GM20431 (cell line): Measurements from ENCODE around the gene DNAH17.

Experiments used
- in situ Hi-C: fragments of 300-500 bp; cut with MseI, MboI; formaldehyde crosslinking; loops from one replicate; pipeline ENCODE4 v1.15.0; 2020; ENCODE audit warnings: low sequenced_read_pairs; ENCODE audit not compliant: unreplicated experiment

DNAH17 gene

GRCh38 chr17:78406396-78406795, 170.8 kb downstream of the DNAH17 start:
- in situ Hi-C loops: no loop called here

DNA sequence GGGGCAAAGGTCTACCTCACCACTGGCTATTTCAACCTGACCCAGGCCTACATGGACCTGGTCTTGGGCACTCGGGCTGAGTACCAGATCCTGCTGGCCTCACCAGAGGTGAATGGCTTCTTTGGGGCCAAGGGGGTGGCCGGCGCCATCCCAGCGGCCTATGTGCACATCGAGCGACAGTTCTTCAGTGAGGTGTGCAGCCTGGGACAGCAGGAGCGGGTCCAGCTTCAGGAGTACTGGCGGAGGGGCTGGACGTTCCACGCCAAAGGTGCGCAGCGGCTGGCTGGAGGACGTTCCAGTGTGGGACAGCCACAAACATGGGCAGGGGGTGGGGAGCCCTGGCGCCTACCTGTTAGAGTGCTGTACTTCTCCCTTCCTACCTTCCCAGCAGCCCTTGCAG, 173.4 kb downstream of the DNAH17 start:
- in situ Hi-C loops: no loop called here

DNA sequence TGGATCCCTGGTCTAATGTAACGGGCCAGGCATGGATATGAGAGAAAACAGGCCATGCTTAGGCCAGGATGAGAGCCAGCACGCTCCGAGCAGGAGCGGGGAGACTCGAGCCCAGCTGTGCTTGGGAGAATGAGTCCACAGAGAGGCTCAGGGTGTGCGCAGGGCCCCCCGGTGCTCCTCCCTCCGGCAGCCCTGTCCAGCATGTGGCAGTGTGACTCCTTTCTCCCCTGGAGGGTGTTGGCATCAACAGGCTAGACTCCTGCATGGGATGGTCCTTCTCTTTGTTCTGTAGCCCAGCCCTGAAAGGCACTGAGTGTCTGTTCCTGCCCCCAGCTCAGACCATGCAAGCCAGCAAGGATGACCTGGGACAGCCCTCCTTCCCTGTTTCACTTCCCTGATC, 175.3 kb downstream of the DNAH17 start:
- in situ Hi-C loops: no loop called here

GRCh38 chr17:78401246-78401645, 175.9 kb downstream of the DNAH17 start:
- in situ Hi-C loops: no loop called here

- in situ Hi-C loops: no loop called here
Observed at GRCh38 chr17:78400581-78401240, 176.5 kb downstream of the DNAH17 start.

DNA sequence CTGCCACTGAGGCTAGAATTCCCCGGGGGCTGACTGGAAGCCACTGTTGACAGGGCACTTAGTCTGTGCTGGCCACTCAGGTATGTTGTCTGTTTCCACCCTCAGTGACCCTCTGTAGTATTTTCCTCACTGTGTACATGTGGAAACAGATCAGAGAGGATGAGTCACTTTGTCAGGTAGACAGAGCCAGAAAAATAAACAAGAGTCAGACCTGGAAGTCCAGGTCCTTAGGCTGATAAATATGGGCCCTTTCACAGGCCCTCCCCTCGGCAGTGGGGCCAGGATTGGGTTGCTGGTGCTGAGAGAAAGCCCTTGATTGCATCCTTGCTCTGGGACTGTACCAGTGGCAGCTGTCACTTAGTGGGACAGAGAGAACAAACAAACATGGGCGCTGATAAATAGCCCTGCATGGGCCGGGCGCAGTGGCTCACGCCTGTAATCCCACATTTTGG, 177.5 kb downstream of the DNAH17 start:
- in situ Hi-C loops: no loop called here

GRCh38 chr17:78399028-78399692, 178.0 kb downstream of the DNAH17 start:
- in situ Hi-C loops: no loop called here

DNA sequence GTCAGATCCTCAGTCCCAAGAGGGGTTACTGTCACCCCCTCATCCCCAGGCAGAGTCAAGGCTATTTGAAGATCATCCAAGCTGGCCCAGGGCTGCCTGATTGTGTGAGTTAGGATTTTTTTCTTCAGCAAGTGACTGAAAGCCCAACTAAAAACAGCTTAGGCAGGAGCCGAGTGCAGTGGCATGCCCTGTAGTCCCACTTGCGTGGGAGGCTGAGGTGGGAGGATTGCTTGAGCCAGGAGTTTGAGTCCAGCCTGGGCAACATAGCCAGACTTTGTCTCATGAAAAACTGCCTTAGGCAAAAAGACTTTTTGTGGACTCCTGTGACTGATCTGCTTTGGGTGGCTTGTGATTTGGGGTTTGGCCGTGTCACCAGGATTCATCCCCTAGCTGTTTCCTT, 178.8 kb downstream of the DNAH17 start:
- in situ Hi-C loops: no loop called here

GRCh38 chr17:78397681-78398101, 179.5 kb downstream of the DNAH17 start:
- in situ Hi-C loops: no loop called here

GRCh38 chr17:78396441-78397337, 180.5 kb downstream of the DNAH17 start:
- in situ Hi-C loops: no loop called here

DNA sequence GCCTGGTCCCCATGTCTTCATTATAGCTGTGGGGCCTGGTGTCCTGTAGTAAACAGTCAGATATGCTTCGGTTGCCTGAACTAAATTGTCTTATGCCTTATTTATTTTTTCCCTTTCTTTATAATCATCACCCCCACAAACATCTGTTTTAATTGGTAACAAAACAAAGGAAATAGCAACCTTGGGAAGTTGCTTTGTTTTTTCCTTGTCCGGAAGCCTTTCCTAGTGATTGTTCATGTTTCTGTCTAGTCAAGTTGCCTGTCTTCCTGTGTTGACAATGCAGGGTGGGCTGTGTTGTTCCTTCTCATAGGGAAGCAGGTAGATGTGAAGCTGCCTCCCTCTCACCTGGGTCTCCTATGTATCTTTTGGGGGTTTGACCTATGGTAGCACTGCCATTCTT, 182.0 kb downstream of the DNAH17 start:
- in situ Hi-C loops: no loop called here

DNA sequence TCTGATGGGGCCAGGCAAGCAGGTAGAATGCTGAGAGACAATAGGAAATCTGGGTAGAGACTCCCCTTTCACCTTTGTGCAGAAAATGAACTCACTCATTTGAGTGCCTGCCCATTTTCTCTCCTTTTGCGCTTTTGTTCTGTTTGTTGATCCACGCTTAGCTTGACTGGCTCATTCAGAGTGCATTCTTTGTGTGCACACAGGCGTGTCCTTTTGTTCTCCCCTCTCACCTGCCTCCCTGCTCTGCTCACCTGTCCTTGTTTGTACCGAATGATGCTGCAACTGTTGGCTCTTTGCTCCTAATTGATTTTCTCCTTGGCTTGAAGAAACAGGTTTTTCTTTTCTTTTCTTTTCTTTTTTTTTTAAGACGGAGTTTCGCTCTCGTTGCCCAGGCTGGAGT, 183.0 kb downstream of the DNAH17 start:
- in situ Hi-C loops: no loop called here

- in situ Hi-C loops: no loop called here
Observed at GRCh38 chr17:78393575-78393974, 183.6 kb downstream of the DNAH17 start.

DNA sequence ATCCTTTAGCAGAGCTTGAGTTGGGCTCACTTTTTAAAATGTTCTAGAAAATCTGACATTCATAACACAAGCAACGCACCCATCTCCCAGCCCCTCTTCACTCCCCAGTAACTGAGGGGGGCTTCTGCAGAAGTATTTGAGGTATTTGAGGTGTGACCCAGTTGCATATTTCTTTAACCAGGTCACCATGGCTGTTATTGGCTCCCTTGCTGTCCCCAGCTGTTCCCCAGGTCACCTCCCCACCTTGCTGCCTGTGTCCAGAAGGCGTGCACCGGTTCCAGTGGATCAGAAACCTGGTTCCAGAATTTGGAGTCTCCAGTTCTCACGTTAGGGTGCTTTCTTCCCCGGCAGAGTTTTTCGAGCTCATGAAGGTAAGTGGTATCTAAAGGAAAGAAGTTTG, 184.9 kb downstream of the DNAH17 start:
- in situ Hi-C loops: no loop called here

DNA sequence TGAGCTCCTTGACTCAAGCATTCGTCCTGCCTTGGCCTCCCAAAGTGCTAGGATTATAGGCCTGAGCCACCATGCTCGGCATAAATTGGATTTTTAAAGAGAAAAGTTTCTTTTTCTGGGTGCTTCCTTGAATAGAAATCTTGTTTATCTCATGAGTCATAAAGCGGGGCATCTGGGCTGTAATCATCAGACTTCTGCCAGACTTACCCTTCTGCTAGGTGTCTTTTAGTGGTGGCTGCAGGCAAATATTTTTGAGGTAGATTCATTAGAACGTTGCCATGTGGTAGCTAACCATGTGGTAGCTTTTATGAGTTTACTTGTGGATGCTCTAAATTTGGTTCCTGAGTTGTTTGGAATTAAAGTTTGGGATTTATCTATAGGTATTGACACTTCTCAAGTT, 185.4 kb downstream of the DNAH17 start:
- in situ Hi-C loops: no loop called here

DNA sequence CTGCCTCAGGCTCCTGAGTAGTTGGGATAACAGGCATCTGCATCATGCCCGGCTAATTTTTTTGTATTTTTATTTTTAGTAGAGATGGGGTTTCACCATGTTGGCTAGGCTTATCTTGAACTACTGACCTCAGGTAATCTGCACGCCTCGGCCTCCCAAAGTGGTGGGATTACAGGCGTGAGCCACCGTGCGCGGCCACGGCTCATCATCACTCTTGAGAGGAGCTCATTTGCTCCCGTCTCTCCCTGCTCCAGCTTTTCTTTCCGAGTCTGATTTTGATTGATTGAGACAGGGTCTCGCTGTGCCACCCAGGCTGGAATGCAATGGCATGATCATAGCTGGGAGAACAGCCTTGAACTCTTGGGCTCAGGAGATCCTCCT, 186.2 kb downstream of the DNAH17 start:
- in situ Hi-C loops: no loop called here

DNA sequence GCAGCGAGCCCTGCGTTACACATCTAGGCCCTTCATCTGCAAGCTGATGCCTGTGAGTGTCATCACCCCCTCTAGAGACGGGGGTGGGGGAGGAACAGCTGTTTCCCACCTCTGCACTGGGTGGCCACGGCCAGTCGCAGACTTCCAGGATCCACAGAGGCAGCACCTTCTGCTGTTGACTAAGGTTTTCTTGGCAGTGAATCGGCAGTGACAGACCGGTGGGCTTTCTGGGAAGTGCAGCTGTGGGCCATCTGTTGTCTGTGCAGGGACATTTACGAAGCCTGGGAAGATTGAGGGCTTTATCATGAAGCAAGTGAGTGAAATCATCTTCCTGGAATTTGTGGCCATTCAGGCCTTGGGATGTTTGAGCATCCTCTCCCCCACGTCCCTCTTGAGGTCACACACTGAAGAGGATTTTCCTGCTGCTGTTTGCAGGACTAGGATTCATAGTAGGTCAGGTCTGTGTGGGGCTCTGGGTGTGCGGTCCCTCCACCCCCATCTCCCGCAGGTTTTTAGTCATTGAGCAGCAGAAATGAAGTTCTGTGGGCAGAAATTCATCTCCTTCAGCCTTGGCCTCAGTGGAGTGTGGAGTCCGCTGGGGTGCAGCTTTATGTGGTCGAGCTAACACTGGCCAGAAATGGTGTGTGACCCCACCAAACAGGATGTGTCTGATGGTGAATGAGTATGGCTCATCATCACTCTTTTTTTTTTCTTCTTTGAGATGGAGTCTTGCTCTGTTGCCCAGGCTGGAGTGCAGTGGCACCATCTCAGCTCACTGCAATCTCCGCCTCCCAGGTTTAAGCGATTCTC, 186.8 kb downstream of the DNAH17 start:
- in situ Hi-C loops: no loop called here

- in situ Hi-C loops: no loop called here
Observed at GRCh38 chr17:78387977-78388941, 188.9 kb downstream of the DNAH17 start.
